ENCODE results near the gene MTURN. TPM values are rescaled to one million over a fixed set of nuclear protein-coding genes. Genes with fewer than 3 reads are reported as not detected.

MTURN gene
- total and polyA plus RNA-seq, 7 experiments from 2014 or later, result 2.7 to 38.7 (median 18.9) TPM

DNA sequence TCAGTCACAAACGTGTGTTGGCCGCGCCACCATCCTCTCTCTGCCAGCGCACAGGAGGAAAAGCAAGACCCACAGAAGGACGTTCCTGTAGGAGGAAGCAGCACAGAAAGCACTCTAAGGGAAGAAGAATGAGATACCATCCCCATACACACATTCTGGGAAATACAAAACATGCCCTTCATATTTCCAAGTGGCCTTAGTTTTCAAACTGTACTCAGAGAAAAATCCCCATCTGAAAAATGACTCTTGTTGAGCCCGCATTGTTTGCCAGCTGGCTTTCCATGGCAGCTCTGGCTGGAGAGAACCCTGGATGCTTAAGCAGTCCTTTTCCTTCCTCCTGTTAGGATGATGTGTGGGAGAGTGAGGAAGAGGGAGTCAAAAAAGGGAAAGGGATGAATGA, 33.1 kb downstream of the MTURN start:
- POLR2A ChIA-PET, result no interaction called here
- Mint-ChIP-seq H3K4me1 (peaks cover 8 to 18% (median 16%) of the 10 kb centered on the region in 7 donors), H3K9me3 (no peaks in the 10 kb centered on the region), H3K27ac (peak overlapping the region in 1 of 9 donors; percentile 20), H3K4me3 (no peak overlapping the region), H3K36me3 (peaks cover 0 to 4% (median 0%) of the 10 kb centered on the region in 5 donors), H3K27me3 (peaks cover 0 to 7% (median 0%) of the 10 kb centered on the region in 5 donors)
- Histone ChIP-seq H3K4me1 (ENCODE audit: control insufficient read depth in 2 of 2, insufficient read depth in 2 of 2, low read length in 2 of 2) (peaks cover 10% of the 10 kb centered on the region in 2 donors), H3K36me3 (ENCODE audit: control insufficient read depth in 2 of 3, insufficient read depth in 3 of 3, low read length in 3 of 3) (no peaks in the 10 kb centered on the region), H3K4me3 (ENCODE audit: low read length) (no peak overlapping the region), H3K27me3 (ENCODE audit: control insufficient read depth in 2 of 2, insufficient read depth in 2 of 2, low read length in 2 of 2) (no peaks in the 10 kb centered on the region), H3K27ac (ENCODE audit: low read depth, low read length) (no peak overlapping the region), H3K9me3 (ENCODE audit: control insufficient read depth in 2 of 3, low read length in 3 of 3) (no peaks in the 10 kb centered on the region)
- CTCF ChIA-PET, result interaction anchor here (0.5 kb wide), 1 partner anchor 559 kb away, joined by 3 read pairs; no protein-coding TSS in a partner anchor
- DNase-seq (no peak), ATAC-seq (no peak)
- intact Hi-C loops (cut with micrococcal nuclease), result no loop called here

DNA sequence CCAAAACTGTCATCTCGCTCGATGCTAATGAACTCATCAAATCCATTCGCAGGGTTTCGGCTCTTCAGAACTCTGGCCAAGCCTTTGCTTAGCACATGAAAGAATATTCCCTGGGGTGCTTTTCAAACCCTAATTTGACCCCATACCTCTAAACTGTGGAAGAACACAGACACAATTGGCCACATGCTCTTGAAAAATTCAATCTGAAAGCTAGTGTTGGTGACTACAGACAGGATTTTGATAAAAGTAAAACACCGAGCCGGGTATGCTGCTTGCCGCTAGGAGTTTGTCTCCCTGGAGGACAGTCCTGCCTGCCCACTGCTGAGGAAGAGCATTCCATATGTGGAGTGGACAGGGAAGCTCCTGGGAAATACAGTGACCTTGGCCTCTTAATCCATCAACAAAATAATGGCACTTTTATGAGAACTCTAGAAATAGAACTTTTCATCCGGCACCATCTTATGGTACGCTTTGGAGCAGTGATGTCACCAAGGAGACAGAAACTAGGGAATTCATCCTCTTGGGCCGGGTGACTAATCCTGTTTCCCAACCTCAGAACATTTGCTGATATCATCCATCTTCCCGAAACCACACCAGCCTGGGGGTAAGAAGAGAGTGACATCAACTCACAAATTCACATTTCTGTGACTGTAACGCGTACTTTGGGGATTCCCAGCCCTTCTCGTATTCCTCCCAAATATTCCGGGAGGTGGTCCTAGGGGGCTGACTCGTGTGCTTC, 34.2 kb downstream of the MTURN start:
- Histone ChIP-seq H3K4me1 (ENCODE audit: control insufficient read depth in 2 of 2, insufficient read depth in 2 of 2, low read length in 2 of 2) (peaks cover 0 to 4% of the 10 kb centered on the region in 2 donors), H3K9me3 (ENCODE audit: control insufficient read depth in 2 of 3, low read length in 3 of 3) (no peaks in the 10 kb centered on the region), H3K4me3 (ENCODE audit: low read length) (no peak overlapping the region), H3K27me3 (ENCODE audit: control insufficient read depth in 2 of 2, insufficient read depth in 2 of 2, low read length in 2 of 2) (no peaks in the 10 kb centered on the region), H3K36me3 (ENCODE audit: control insufficient read depth in 2 of 3, insufficient read depth in 3 of 3, low read length in 3 of 3) (no peaks in the 10 kb centered on the region), H3K27ac (ENCODE audit: low read depth, low read length) (no peak overlapping the region)
- H3K4me3 Mint-ChIP-seq, result no peak overlapping the region
- peaks cover 0 to 7% (median 0%) of the 10 kb centered on the region in 5 donors for H3K27me3 Mint-ChIP-seq
- no peaks in the 10 kb centered on the region for H3K9me3 Mint-ChIP-seq
- ChIA-PET POLR2A (no interaction called here), CTCF (no interaction called here)
- intact Hi-C loops (cut with micrococcal nuclease), result no loop called here
- H3K36me3 Mint-ChIP-seq, result peaks cover 0 to 4% (median 0%) of the 10 kb centered on the region in 5 donors
- H3K4me1 Mint-ChIP-seq, result peaks cover 0 to 8% (median 5%) of the 10 kb centered on the region in 7 donors
- H3K27ac Mint-ChIP-seq, result no peak overlapping the region
- DNase-seq, result no peak
- ATAC-seq, result no peak

DNA sequence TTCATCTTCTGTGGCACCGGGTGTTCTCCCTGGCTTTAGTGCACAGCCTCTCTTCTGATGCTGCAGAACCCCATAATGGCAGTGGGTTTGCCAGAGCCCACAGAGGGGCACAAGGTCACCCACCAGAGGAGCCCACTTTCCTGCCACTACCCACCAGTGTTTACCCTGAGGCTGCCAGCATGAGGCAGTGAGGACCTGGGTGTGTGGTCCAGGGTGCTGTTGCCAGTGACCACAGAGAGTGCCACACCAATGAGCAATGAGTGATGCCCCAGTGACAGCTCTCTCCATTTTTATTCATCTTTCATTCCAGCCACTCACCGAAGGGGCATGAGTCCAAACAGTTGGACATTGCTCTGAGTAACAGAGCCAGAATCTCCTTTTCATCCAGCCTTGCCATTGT, 34.8 kb downstream of the MTURN start:
- Mint-ChIP-seq H3K27ac (no peak overlapping the region), H3K4me3 (no peak overlapping the region), H3K4me1 (peaks cover 0 to 4% (median under 1%) of the 10 kb centered on the region in 7 donors), H3K27me3 (peaks cover 0 to 7% (median 0%) of the 10 kb centered on the region in 5 donors), H3K9me3 (no peaks in the 10 kb centered on the region), H3K36me3 (peaks cover 0 to 4% (median 0%) of the 10 kb centered on the region in 5 donors)
- Histone ChIP-seq H3K4me1 (ENCODE audit: control insufficient read depth in 2 of 2, insufficient read depth in 2 of 2, low read length in 2 of 2) (no peaks in the 10 kb centered on the region), H3K9me3 (ENCODE audit: control insufficient read depth in 2 of 3, low read length in 3 of 3) (no peaks in the 10 kb centered on the region), H3K4me3 (ENCODE audit: low read length) (no peak overlapping the region), H3K27me3 (ENCODE audit: control insufficient read depth in 2 of 2, insufficient read depth in 2 of 2, low read length in 2 of 2) (no peaks in the 10 kb centered on the region), H3K36me3 (ENCODE audit: control insufficient read depth in 2 of 3, insufficient read depth in 3 of 3, low read length in 3 of 3) (no peaks in the 10 kb centered on the region), H3K27ac (ENCODE audit: low read depth, low read length) (no peak overlapping the region)
- ChIA-PET POLR2A (no interaction called here), CTCF (no interaction called here)
- no peak for ATAC-seq
- intact Hi-C loops (cut with micrococcal nuclease), result no loop called here
- DNase-seq, result no peak

DNA sequence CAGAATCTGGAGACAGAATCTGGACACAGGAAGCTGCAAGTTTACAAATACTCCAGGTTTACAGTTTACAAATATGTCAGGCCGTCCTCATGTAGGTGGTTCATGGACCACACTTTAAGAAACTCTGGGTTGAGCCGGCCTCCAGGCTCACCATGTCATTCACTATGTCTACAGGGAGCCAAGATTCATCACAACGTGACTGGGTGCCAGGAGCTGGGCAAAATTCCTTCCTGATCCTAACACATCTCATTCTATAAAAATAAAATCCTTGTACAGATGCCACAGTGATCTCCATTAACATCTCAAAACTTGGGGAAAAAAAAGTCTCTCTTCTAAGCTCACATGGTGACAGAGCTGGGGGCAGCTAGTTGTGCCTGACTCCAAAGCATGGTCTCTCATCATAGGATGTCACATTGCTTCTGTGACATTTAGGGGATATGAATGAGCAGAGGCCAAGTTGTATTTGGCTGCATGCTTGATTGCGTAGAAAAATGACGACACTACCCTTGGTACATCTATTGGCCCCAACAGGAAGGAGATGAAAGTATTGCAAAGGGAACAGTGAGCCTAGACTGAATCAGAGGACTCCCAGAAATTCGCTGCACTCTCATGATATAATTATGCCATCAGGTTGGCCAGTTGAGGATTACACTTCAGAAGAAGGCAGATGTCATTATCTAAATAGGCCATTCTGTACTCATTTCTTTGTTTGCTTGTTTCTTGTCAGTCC, 35.9 kb downstream of the MTURN start:
- CTCF ChIA-PET, result no interaction called here

DNA sequence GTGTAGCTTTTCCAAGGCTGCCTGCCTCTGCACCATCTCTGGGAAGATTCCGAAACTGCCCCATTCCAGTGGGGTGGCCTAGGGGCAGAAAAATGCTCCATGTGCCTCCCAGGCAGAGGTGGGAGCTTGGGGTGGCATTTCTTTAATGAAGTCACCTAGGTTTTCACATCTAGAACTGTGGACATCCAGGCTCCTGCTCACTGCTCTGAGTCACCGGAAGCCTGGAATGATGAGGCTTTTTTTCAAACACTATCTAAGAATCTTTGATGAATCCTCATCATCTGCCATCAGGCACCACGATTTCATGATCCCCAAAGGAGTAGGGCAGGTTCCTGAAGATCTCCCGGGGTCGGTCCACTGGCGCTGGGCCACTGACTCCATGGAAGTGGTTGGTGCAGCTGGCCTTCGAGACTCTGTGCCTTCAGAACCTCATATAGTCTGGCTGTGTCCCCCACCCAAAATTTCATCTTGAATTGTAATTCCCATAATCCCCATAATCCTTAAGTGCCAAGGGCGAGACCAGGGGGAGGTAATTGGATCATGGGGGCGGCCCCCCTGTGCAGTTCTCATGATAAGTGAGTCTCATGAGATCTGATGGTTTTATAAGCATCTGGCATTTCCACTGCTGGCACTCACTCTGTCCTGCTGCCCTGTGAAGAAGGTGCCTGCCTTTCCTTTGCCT, 37.1 kb downstream of the MTURN start:
- ATAC-seq (no peak), DNase-seq (no peak)
- ChIA-PET CTCF (no interaction called here), POLR2A (no interaction called here)
- Histone ChIP-seq H3K36me3 (ENCODE audit: control insufficient read depth in 2 of 3, insufficient read depth in 3 of 3, low read length in 3 of 3) (no peaks in the 10 kb centered on the region), H3K27ac (ENCODE audit: low read depth, low read length) (no peak overlapping the region), H3K4me3 (ENCODE audit: low read length) (no peak overlapping the region), H3K4me1 (ENCODE audit: control insufficient read depth in 2 of 2, insufficient read depth in 2 of 2, low read length in 2 of 2) (no peaks in the 10 kb centered on the region), H3K27me3 (ENCODE audit: control insufficient read depth in 2 of 2, insufficient read depth in 2 of 2, low read length in 2 of 2) (no peaks in the 10 kb centered on the region), H3K9me3 (ENCODE audit: control insufficient read depth in 2 of 3, low read length in 3 of 3) (no peaks in the 10 kb centered on the region)
- H3K4me1 Mint-ChIP-seq, result peaks cover 0 to 6% (median 0%) of the 10 kb centered on the region in 7 donors
- H3K27me3 Mint-ChIP-seq, result peaks cover 0 to 6% (median 0%) of the 10 kb centered on the region in 5 donors
- no peak overlapping the region for H3K4me3 Mint-ChIP-seq
- H3K36me3 Mint-ChIP-seq, result peaks cover 0 to 3% (median 0%) of the 10 kb centered on the region in 5 donors
- no peaks in the 10 kb centered on the region for H3K9me3 Mint-ChIP-seq
- intact Hi-C loops (cut with micrococcal nuclease), result no loop called here
- peak overlapping the region in 1 of 9 donors; percentile 4 for H3K27ac Mint-ChIP-seq

More for the DNA sequence above, 35.9 kb downstream of the MTURN start:
- peaks cover 0 to 7% (median 0%) of the 10 kb centered on the region in 5 donors for H3K27me3 Mint-ChIP-seq
- no peak overlapping the region for H3K27ac Mint-ChIP-seq
- peaks cover 0 to 3% (median 0%) of the 10 kb centered on the region in 7 donors for H3K4me1 Mint-ChIP-seq
- H3K36me3 Mint-ChIP-seq, result peaks cover 0 to 4% (median 0%) of the 10 kb centered on the region in 5 donors
- DNase-seq (no peak), ATAC-seq (peak; percentile 81)
- Histone ChIP-seq H3K36me3 (ENCODE audit: control insufficient read depth in 2 of 3, insufficient read depth in 3 of 3, low read length in 3 of 3) (no peaks in the 10 kb centered on the region), H3K9me3 (ENCODE audit: control insufficient read depth in 2 of 3, low read length in 3 of 3) (no peaks in the 10 kb centered on the region), H3K4me3 (ENCODE audit: low read length) (no peak overlapping the region), H3K4me1 (ENCODE audit: control insufficient read depth in 2 of 2, insufficient read depth in 2 of 2, low read length in 2 of 2) (no peaks in the 10 kb centered on the region), H3K27ac (ENCODE audit: low read depth, low read length) (no peak overlapping the region), H3K27me3 (ENCODE audit: control insufficient read depth in 2 of 2, insufficient read depth in 2 of 2, low read length in 2 of 2) (no peaks in the 10 kb centered on the region)
- H3K4me3 Mint-ChIP-seq, result no peak overlapping the region
- no peaks in the 10 kb centered on the region for H3K9me3 Mint-ChIP-seq
- POLR2A ChIA-PET, result interaction anchor here (0.6 kb wide), 1 partner anchor 41 kb away, joined by 4 read pairs; no protein-coding TSS in a partner anchor
- intact Hi-C loops (cut with micrococcal nuclease), result no loop called here

DNA sequence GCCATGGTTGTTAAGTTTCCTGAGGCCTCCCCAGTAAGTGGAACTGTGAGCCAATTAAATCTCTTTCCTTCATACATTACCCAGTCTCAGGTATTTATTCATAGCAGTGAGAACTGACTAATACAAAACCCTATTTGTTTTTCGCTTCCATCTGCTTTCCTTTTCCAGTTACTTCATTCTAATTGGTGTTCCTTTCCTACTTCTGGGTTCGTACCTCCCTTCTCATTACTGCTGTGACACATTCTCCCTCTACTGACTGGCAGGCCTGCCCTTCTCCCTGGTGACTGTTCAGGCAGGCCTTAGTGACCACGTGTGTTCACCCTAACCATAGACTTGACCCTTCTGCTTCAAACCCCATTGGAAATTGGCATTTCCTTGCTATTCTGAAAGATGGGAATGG, 37.7 kb downstream of the MTURN start:
- Mint-ChIP-seq H3K27me3 (peaks cover 0 to 4% (median 0%) of the 10 kb centered on the region in 5 donors), H3K36me3 (no peaks in the 10 kb centered on the region), H3K4me1 (peaks cover 0 to 6% (median 0%) of the 10 kb centered on the region in 7 donors), H3K9me3 (no peaks in the 10 kb centered on the region), H3K4me3 (no peak overlapping the region), H3K27ac (peak overlapping the region in 1 of 9 donors; percentile 4)
- Histone ChIP-seq H3K36me3 (ENCODE audit: control insufficient read depth in 2 of 3, insufficient read depth in 3 of 3, low read length in 3 of 3) (no peaks in the 10 kb centered on the region), H3K4me1 (ENCODE audit: control insufficient read depth in 2 of 2, insufficient read depth in 2 of 2, low read length in 2 of 2) (no peaks in the 10 kb centered on the region), H3K9me3 (ENCODE audit: control insufficient read depth in 2 of 3, low read length in 3 of 3) (no peaks in the 10 kb centered on the region), H3K27ac (ENCODE audit: low read depth, low read length) (no peak overlapping the region), H3K27me3 (ENCODE audit: control insufficient read depth in 2 of 2, insufficient read depth in 2 of 2, low read length in 2 of 2) (no peaks in the 10 kb centered on the region), H3K4me3 (ENCODE audit: low read length) (no peak overlapping the region)
- POLR2A ChIA-PET, result no interaction called here
- DNase-seq (no peak), ATAC-seq (no peak)
- CTCF ChIA-PET, result no interaction called here
- intact Hi-C loops (cut with micrococcal nuclease), result no loop called here

All from naive thymus-derived CD4-positive, alpha-beta T cell (primary cell).